Measurements from ENCODE around the gene AGAP5.
A peak's percentile ranks its signal among the peaks of the same experiment; 100 is the strongest.

Gene AGAP5

GRCh38 chr10:73625884-73626752 lies 71.8 kb downstream of the AGAP5 start:
- peak; percentile 95 for DNase-seq (ENCODE audit: low spot score)

- no peak for DNase-seq (ENCODE audit: low spot score)
Measured at GRCh38 chr10:73625004-73625883, 72.7 kb downstream of the AGAP5 start.

All from COLO829 (cell line).